Panc1 (cell line): ENCODE data around the gene RPL21. TPM values are rescaled to one million over a fixed set of nuclear protein-coding genes. Genes with fewer than 3 reads are reported as not detected.
"Not testable (repeated sequence)": the region's sequence is repeated elsewhere in the genome, so short reads cannot be mapped to it uniquely, and the experiment has no call there.

Experiments
- ATAC-seq: fragments of 200-7000 bp; cut with Tn5 transposase; 2 replicates; pipeline ENCODE4 v1.9.1; 2020; ENCODE audit warnings: mild to moderate bottlenecking, moderate library complexity
- BruUV-seq: library from RNA; stranded (reverse); fragments of 400-500 nt; replicated peaks from 2 replicates; lab custom pipeline; 2021; lab: Mats Ljungman, UMichigan
- CTCF ChIA-PET: fragments of 300-600 bp; sonication (Branson Sonifier 250); formaldehyde crosslinking; loops from one replicate; lab custom pipeline; 2022; ENCODE audit warnings: antibody characterized with exemption; lab: Charles Lee
- POLR2A ChIA-PET: fragments of 300-600 bp; sonication (Branson Sonifier 250); formaldehyde crosslinking; loops from one replicate; lab custom pipeline; 2022; ENCODE audit warnings: antibody characterized with exemption; lab: Charles Lee
- DNase-seq: peaks from one replicate; pipeline ENCODE4 v3.0.0-alpha.2; 2010; ENCODE audit warnings: low read depth, low spot score
- H3K27ac ChIP-seq: 2 replicates; pipeline ENCODE4 v1.5.1; 2011; ENCODE audit warnings: mild to moderate bottlenecking, low read length, inconsistent platforms
- H3K27me3 ChIP-seq: fragments of 200-500 bp; sonication (Bioruptor generic); 2 replicates; pipeline ENCODE4 v1.6.0; 2014; ENCODE audit warnings: low read length, inconsistent platforms; ENCODE audit not compliant: control insufficient read depth, insufficient read depth
- H3K36me3 ChIP-seq: fragments of 200-500 bp; sonication (Bioruptor generic); 2 replicates; pipeline ENCODE4 v1.5.1; 2014; ENCODE audit warnings: inconsistent platforms, mild to moderate bottlenecking, low read length, moderate library complexity; ENCODE audit not compliant: control insufficient read depth, insufficient read depth
- H3K4me1 ChIP-seq: 2 replicates; pipeline ENCODE4 v1.5.1; 2011; ENCODE audit warnings: inconsistent platforms, mild to moderate bottlenecking, low read length, moderate library complexity; ENCODE audit not compliant: control insufficient read depth, insufficient read depth
- H3K4me3 ChIP-seq, 2 experiments: 2 replicates each; pipeline ENCODE4 v1.5.1; 2011 to 2012; ENCODE audit warnings: low read depth in 2 of 2, low read length in 2 of 2, mild to moderate bottlenecking in 2 of 2, inconsistent platforms in 1 of 2, moderate library complexity in 1 of 2
- H3K9me3 ChIP-seq: fragments of 200-500 bp; sonication (Bioruptor generic); 2 replicates; pipeline ENCODE4 v1.5.1; 2014; ENCODE audit warnings: low read depth, mild to moderate bottlenecking, inconsistent platforms, low read length, moderate library complexity; ENCODE audit not compliant: control insufficient read depth, insufficient read depth
- POLR2AphosphoS5 ChIP-seq: IDR thresholded peaks from 2 replicates; pipeline ENCODE4 v1.6.1; 2012; ENCODE audit warnings: mild to moderate bottlenecking, low read depth, low read length, moderate library complexity
- SIN3A ChIP-seq: IDR thresholded peaks from 2 replicates; pipeline ENCODE4 v1.6.1; 2012; ENCODE audit warnings: low read depth, mild to moderate bottlenecking, low read length, moderate library complexity, borderline replicate concordance; ENCODE audit not compliant: insufficient read depth
- TCF7L2 ChIP-seq: IDR thresholded peaks from 2 replicates; pipeline ENCODE4 v1.6.1; 2011; ENCODE audit warnings: mild to moderate bottlenecking, low read depth, low read length, inconsistent platforms
- in situ Hi-C: cut with HindIII; loops from 2 replicates; pipeline ENCODE4 v1.10.0; 2016; ENCODE audit warnings: low sequenced_read_pairs, low pct_unique_long_range_greater_than_20kb
- intact Hi-C: fragments of 100-400 bp; cut with micrococcal nuclease; formaldehyde crosslinking; loops from one replicate; pipeline ENCODE4 v1.10.0; 2022; ENCODE audit not compliant: unreplicated experiment
- total RNA-seq: library from RNA; stranded (reverse); gene quantifications from one replicate; pipeline ENCODE4 v1.2.1, GENCODE V29; 2021; ENCODE audit not compliant: unreplicated experiment
- TF ChIP-seq, protein P1 (sequence below): fragments of 450-650 bp; IDR thresholded peaks from 2 replicates; pipeline ENCODE4 v1.5.1; 2017; ENCODE audit warnings: mild to moderate bottlenecking
- TF ChIP-seq, protein P2 (sequence below), 2 experiments: IDR thresholded peaks; 2 replicates each; pipeline ENCODE4 v1.6.1; 2011 to 2012; ENCODE audit warnings: low read depth in 2 of 2, control low read depth in 1 of 2, low read length in 1 of 2, mild to moderate bottlenecking in 1 of 2, moderate library complexity in 1 of 2; ENCODE audit not compliant: insufficient read depth in 1 of 2

Gene RPL21
- total RNA-seq, 1 experiment from 2014 or later: 702 TPM

DNA sequence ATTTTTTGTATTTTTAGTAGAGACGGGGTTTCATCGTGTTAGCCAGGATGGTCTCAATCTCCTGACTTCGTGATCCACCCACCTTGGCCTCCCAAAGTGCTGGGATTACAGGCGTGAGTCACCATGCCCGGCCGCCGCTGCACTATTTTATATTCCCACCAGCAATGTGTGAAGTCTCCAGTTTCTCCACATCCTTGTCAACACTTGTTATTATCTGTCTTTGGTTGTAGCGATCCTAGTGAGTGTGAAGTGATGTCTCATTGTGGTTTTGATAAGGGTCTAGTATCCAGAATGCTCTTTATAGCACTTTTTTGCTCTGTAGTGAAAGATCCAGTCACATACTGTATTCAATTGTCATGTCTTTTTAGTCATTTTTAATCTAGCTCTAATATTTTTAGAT, 40.6 kb downstream of the RPL21 start:
- POLR2A ChIA-PET: interaction anchor here (0.6 kb wide), 1 partner anchor 40 kb away, joined by 5 read pairs; no protein-coding TSS in a partner anchor
- BruUV-seq, in situ Hi-C loops, DNase-seq, H3K4me1 ChIP-seq, CTCF ChIA-PET, intact Hi-C loops, H3K9me3 ChIP-seq, ATAC-seq, H3K27ac ChIP-seq, H3K27me3 ChIP-seq, H3K36me3 ChIP-seq, H3K4me3 ChIP-seq: not testable (repeated sequence)

DNA sequence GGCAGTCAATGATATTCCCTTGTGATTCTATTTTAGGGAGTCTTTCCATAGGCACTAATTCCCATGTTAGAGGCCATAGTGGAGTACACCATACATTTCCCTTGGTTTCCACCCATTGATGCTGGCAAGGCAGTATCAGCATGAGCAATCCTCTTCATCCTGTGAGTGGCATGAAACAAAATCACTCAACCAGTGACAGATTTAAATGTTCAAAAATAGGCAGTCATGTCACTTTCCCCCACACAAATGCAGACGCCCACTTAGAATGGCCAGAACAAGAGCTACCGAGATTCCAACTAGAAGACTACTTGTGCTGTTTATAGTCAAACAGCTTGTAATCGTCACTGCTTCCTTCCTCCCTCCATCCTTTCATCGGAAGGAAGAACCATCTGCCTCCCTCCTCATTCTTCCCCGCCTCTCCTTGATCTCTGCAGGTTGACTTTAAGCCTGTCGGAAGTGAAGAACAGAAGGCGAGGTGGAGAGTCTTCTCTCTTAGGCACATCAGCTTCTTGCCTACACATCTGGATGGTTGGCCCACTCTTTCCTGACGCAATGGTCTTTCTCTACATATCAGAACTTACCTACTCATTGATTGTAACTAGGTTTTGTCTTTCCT, 41.8 kb downstream of the RPL21 start:
- intact Hi-C loops (no loop called here), in situ Hi-C loops (no loop called here)
- no peak for DNase-seq
- Histone ChIP-seq H3K36me3 (no peaks in the 10 kb centered on the region), H3K9me3 (no peaks in the 10 kb centered on the region), H3K27me3 (no peaks in the 10 kb centered on the region), H3K27ac (no peak overlapping the region), H3K4me3 (no peak overlapping the region), H3K4me1 (no peaks in the 10 kb centered on the region)
- BruUV-seq: no TSS peak
- ChIA-PET POLR2A (no interaction called here), CTCF (no interaction called here)
- TF ChIP-seq POLR2AphosphoS5: no peak
- no peak for TF ChIP-seq TCF7L2
- TF ChIP-seq, protein P1, sequence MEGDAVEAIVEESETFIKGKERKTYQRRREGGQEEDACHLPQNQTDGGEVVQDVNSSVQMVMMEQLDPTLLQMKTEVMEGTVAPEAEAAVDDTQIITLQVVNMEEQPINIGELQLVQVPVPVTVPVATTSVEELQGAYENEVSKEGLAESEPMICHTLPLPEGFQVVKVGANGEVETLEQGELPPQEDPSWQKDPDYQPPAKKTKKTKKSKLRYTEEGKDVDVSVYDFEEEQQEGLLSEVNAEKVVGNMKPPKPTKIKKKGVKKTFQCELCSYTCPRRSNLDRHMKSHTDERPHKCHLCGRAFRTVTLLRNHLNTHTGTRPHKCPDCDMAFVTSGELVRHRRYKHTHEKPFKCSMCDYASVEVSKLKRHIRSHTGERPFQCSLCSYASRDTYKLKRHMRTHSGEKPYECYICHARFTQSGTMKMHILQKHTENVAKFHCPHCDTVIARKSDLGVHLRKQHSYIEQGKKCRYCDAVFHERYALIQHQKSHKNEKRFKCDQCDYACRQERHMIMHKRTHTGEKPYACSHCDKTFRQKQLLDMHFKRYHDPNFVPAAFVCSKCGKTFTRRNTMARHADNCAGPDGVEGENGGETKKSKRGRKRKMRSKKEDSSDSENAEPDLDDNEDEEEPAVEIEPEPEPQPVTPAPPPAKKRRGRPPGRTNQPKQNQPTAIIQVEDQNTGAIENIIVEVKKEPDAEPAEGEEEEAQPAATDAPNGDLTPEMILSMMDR: no peak
- TF ChIP-seq SIN3A: no peak
- TF ChIP-seq, protein P2, sequence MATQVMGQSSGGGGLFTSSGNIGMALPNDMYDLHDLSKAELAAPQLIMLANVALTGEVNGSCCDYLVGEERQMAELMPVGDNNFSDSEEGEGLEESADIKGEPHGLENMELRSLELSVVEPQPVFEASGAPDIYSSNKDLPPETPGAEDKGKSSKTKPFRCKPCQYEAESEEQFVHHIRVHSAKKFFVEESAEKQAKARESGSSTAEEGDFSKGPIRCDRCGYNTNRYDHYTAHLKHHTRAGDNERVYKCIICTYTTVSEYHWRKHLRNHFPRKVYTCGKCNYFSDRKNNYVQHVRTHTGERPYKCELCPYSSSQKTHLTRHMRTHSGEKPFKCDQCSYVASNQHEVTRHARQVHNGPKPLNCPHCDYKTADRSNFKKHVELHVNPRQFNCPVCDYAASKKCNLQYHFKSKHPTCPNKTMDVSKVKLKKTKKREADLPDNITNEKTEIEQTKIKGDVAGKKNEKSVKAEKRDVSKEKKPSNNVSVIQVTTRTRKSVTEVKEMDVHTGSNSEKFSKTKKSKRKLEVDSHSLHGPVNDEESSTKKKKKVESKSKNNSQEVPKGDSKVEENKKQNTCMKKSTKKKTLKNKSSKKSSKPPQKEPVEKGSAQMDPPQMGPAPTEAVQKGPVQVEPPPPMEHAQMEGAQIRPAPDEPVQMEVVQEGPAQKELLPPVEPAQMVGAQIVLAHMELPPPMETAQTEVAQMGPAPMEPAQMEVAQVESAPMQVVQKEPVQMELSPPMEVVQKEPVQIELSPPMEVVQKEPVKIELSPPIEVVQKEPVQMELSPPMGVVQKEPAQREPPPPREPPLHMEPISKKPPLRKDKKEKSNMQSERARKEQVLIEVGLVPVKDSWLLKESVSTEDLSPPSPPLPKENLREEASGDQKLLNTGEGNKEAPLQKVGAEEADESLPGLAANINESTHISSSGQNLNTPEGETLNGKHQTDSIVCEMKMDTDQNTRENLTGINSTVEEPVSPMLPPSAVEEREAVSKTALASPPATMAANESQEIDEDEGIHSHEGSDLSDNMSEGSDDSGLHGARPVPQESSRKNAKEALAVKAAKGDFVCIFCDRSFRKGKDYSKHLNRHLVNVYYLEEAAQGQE (IDR thresholded peaks at IDR 0.05; ENCODE audit: insufficient read depth in 1 of 2, low read depth in 2 of 2, low read length in 1 of 2): no peak
- no peak for ATAC-seq

DNA sequence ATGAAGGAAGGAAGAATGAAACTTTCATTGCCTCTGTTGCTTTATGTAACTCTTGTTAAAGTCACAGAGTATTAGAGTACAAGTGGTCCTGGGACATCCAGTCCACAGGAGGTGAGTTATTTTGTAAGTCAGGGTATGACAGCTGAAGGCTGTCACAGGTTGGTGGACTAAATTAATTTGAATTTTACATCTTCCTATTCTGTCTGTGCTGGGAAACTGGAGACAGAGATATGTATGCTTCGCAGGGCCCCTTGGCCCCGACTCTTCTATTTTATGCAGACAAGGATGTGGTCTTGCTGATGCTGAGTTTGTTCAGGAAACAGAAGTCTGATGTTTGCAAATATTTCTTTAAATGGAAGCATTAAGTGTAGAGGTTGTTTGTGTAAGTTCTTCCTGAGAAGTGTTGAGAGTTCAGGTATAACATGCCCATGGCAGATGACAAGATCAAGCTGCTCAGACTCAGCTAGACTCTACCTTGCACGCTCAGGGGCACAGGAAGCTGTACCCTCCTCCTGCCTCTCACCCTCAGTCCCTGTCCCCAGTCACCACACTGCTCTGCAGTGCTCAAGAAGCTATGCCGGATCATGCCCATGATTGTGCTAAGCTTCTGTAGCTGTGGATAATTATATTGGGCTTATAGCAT, 42.6 kb downstream of the RPL21 start:
- BruUV-seq: no TSS peak
- Histone ChIP-seq H3K27me3 (no peaks in the 10 kb centered on the region), H3K4me1 (no peaks in the 10 kb centered on the region), H3K4me3 (no peak overlapping the region), H3K36me3 (no peaks in the 10 kb centered on the region), H3K9me3 (no peaks in the 10 kb centered on the region), H3K27ac (no peak overlapping the region)
- DNase-seq (no peak), ATAC-seq (no peak)
- TF ChIP-seq TCF7L2 (no peak), SIN3A (no peak), POLR2AphosphoS5 (no peak)
- TF ChIP-seq, protein P1: no peak
- TF ChIP-seq, protein P2 (IDR thresholded peaks at IDR 0.05; ENCODE audit: insufficient read depth in 1 of 2, low read depth in 2 of 2, low read length in 1 of 2): no peak
- ChIA-PET POLR2A (no interaction called here), CTCF (no interaction called here)
- in situ Hi-C loops: no loop called here
- intact Hi-C loops: no loop called here
